IMR-90 (cell line): ENCODE data around the gene THRAP3. TPM values are rescaled to one million over a fixed set of nuclear protein-coding genes. Genes with fewer than 3 reads are reported as not detected.

ENCODE experiments used
- ATAC-seq: fragments of 200-7000 bp; cut with Tn5 transposase; 2 replicates; pipeline ENCODE4 v1.9.1; 2020; ENCODE audit warnings: low read depth, mild to moderate bottlenecking, moderate library complexity
- BruUV-seq: library from RNA; stranded (reverse); fragments of 400-500 nt; replicated peaks from 2 replicates; lab custom pipeline; 2021; lab: Mats Ljungman, UMichigan
- CTCF ChIA-PET: fragments of 300-600 bp; formaldehyde crosslinking; extraction: SDS; loops from one replicate; lab custom pipeline; 2021; ENCODE audit warnings: antibody characterized with exemption; lab: Yijun Ruan, JAX
- POLR2A ChIA-PET: fragments of 300-600 bp; sonication (Branson Sonifier 250); formaldehyde crosslinking; loops from one replicate; lab custom pipeline; 2022; ENCODE audit warnings: antibody characterized with exemption; ENCODE audit not compliant: unreplicated experiment; lab: Charles Lee
- DNase-seq: peaks from one replicate; pipeline ENCODE4 v3.0.0; 2013
- H2AFZ ChIP-seq: replicated peaks from 2 replicates; pipeline ENCODE3; 2013; ENCODE audit warnings: low read length, mild to moderate bottlenecking; ENCODE audit not compliant: poor library complexity
- H2AK5ac ChIP-seq: 2 replicates; pipeline ENCODE4 v1.6.1; 2013; ENCODE audit warnings: low read depth, low read length, inconsistent platforms
- H2AK9ac ChIP-seq: replicated peaks from 2 replicates; pipeline ENCODE3; 2013; ENCODE audit warnings: mild to moderate bottlenecking, low read depth, low read length, moderate library complexity; ENCODE audit not compliant: poor library complexity
- H2BK120ac ChIP-seq: 2 replicates; pipeline ENCODE4 v1.6.1; 2013; ENCODE audit warnings: low read depth, low read length, inconsistent platforms
- H2BK15ac ChIP-seq: 3 replicates; pipeline ENCODE4 v1.6.1; 2013; ENCODE audit warnings: low read depth, low read length, inconsistent platforms
- H2BK20ac ChIP-seq: 2 replicates; pipeline ENCODE4 v1.6.1; 2013; ENCODE audit warnings: low read depth, mild to moderate bottlenecking, inconsistent platforms, low read length, moderate library complexity
- H2BK5ac ChIP-seq: 2 replicates; pipeline ENCODE4 v1.6.1; 2013; ENCODE audit warnings: mild to moderate bottlenecking, low read depth, low read length, inconsistent platforms; ENCODE audit not compliant: poor library complexity, severe bottlenecking
- H3K14ac ChIP-seq: replicated peaks from 2 replicates; pipeline ENCODE4 v1.6.1; 2013; ENCODE audit warnings: low read depth, low read length, inconsistent platforms
- H3K18ac ChIP-seq: 2 replicates; pipeline ENCODE4 v1.6.1; 2013; ENCODE audit warnings: low read depth, low read length, control low read depth
- H3K23ac ChIP-seq: 2 replicates; pipeline ENCODE4 v1.6.1; 2013; ENCODE audit warnings: low read depth, low read length, inconsistent platforms
- H3K27ac ChIP-seq: 2 replicates; pipeline ENCODE4 v1.5.1; 2013; ENCODE audit warnings: mild to moderate bottlenecking, control low read depth, low read length; ENCODE audit not compliant: insufficient read depth
- H3K27me3 ChIP-seq: 2 replicates; pipeline ENCODE4 v1.6.1; 2013; ENCODE audit warnings: low read length; ENCODE audit not compliant: control insufficient read depth, insufficient read depth
- H3K36me3 ChIP-seq: 2 replicates; pipeline ENCODE4 v1.6.1; 2013; ENCODE audit warnings: low read length, mixed read lengths; ENCODE audit not compliant: control insufficient read depth, insufficient read depth
- H3K4ac ChIP-seq: 2 replicates; pipeline ENCODE4 v1.6.1; 2013; ENCODE audit warnings: low read depth, low read length, inconsistent platforms
- H3K4me1 ChIP-seq: 2 replicates; pipeline ENCODE4 v1.6.1; 2013; ENCODE audit warnings: low read length, mixed read lengths; ENCODE audit not compliant: control insufficient read depth, insufficient read depth
- H3K4me2 ChIP-seq: 2 replicates; pipeline ENCODE4 v1.6.1; 2013; ENCODE audit warnings: low read depth, mild to moderate bottlenecking, control low read depth, low read length, moderate library complexity
- H3K4me3 ChIP-seq: 2 replicates; pipeline ENCODE4 v1.5.1; 2013; ENCODE audit warnings: low read depth, mild to moderate bottlenecking, control low read depth, low read length, moderate library complexity; ENCODE audit not compliant: insufficient read depth
- H3K56ac ChIP-seq: 2 replicates; pipeline ENCODE4 v1.6.1; 2013; ENCODE audit warnings: low read length, inconsistent platforms; ENCODE audit not compliant: insufficient read depth; ENCODE audit errors: extremely low read depth
- H3K79me1 ChIP-seq, 2 experiments: 2 replicates each; pipeline ENCODE4 v1.6.1; 2013; ENCODE audit warnings: low read length in 2 of 2, inconsistent platforms in 1 of 2, low read depth in 1 of 2
- H3K9ac ChIP-seq: 2 replicates; pipeline ENCODE4 v1.6.1; 2013; ENCODE audit warnings: low read depth, low read length, control low read depth
- H3K9me1 ChIP-seq: 2 replicates; pipeline ENCODE4 v1.6.1; 2013; ENCODE audit warnings: low read length, inconsistent platforms; ENCODE audit not compliant: insufficient read depth
- H3K9me3 ChIP-seq: 2 replicates; pipeline ENCODE4 v1.6.1; 2013; ENCODE audit warnings: low read length; ENCODE audit not compliant: control insufficient read depth, insufficient read depth
- H4K20me1 ChIP-seq: 2 replicates; pipeline ENCODE4 v1.6.1; 2013; ENCODE audit warnings: low read length, inconsistent platforms; ENCODE audit not compliant: insufficient read depth
- H4K5ac ChIP-seq: 2 replicates; pipeline ENCODE4 v1.6.1; 2013; ENCODE audit warnings: mild to moderate bottlenecking, low read depth, low read length, control low read depth
- H4K8ac ChIP-seq, 2 experiments: 2 replicates each; pipeline ENCODE4 v1.6.1; 2013; ENCODE audit warnings: low read depth in 2 of 2, low read length in 2 of 2, control low read depth in 1 of 2, inconsistent platforms in 1 of 2
- H4K91ac ChIP-seq: 2 replicates; pipeline ENCODE4 v1.6.1; 2013; ENCODE audit warnings: low read depth, low read length, inconsistent platforms; ENCODE audit not compliant: insufficient read depth
- SMC3 ChIP-seq: fragments of 150-350 bp; IDR thresholded peaks from 2 replicates; pipeline ENCODE4 v1.6.1; 2016; ENCODE audit warnings: low read depth, mild to moderate bottlenecking, antibody characterized with exemption, low read length, moderate library complexity
- WGBS, 2 experiments: methylation state at CpG; one replicate each; pipeline versions ENCODE4 v1.1.5 to v1.1.7; 2013; ENCODE audit warnings: missing lambda C conversion rate in 2 of 2; ENCODE audit not compliant: insufficient read length in 1 of 2; ENCODE audit errors: extremely low coverage in 2 of 2; 5-methylcytosine and 5-hydroxymethylcytosine counted together
- dilution Hi-C: fragments of 300-500 bp; cut with HindIII; formaldehyde crosslinking; loops from one replicate; pipeline ENCODE4 v1.14.3; 2018; ENCODE audit warnings: low sequenced_read_pairs; ENCODE audit not compliant: unreplicated experiment
- in situ Hi-C: fragments of 300-500 bp; cut with MboI; formaldehyde crosslinking; loops from 3 replicates; pipeline ENCODE4 v1.14.3; 2019; ENCODE audit warnings: low sequenced_read_pairs, inconsistent platforms, mixed read lengths
- intact Hi-C: fragments of 100-400 bp; cut with micrococcal nuclease; formaldehyde crosslinking; loops from 2 replicates; pipeline ENCODE4 v1.10.0; 2022
- polyA plus RNA-seq, 3 experiments: library from polyadenylated mRNA; depleted of rRNA; stranded (reverse); fragments of >200 nt; gene quantifications; 2 replicates each; pipeline ENCODE4 v1.2.3, GENCODE V29; 2012; ENCODE audit warnings: low replicate concordance in 1 of 3
- total RNA-seq: library from RNA; depleted of rRNA; stranded (reverse); fragments of >200 nt; gene quantifications from 2 replicates; pipeline ENCODE4 v1.2.3, GENCODE V29; 2012

Gene THRAP3
- total and polyA plus RNA-seq, 2 of the 4 experiments (the other 2 are of a cell fraction): 60.6 to 66.5 TPM

- 90% methylated on average over 2 of the region's 7 CpGs; no CpG with 5 or more reads in 1 of the 2 experiments for WGBS, 2 experiments
- Histone ChIP-seq H3K36me3 (peaks cover 37% of the 10 kb centered on the region), H3K4me1 (peaks cover 8% of the 10 kb centered on the region), H3K4ac (no peak overlapping the region), H2BK120ac (no peak overlapping the region), H4K5ac (no peak overlapping the region), H4K8ac (no peak overlapping the region), H4K91ac (no peak overlapping the region), H3K56ac (no peak overlapping the region), H3K4me3 (no peak overlapping the region), H3K9ac (no peak overlapping the region), H2BK15ac (no peak overlapping the region), H4K20me1 (peaks cover 17% of the 10 kb centered on the region; the same call in 1 of the 2 replicates), H2BK5ac (no peak overlapping the region), H3K14ac (no peak overlapping the region), H3K23ac (no peak overlapping the region), H3K27ac (no peak overlapping the region), H3K18ac (no peak overlapping the region), H2AK9ac (no peak overlapping the region), H2AK5ac (no peak overlapping the region), H3K9me1 (peaks cover 14% of the 10 kb centered on the region), H2BK20ac (no peak overlapping the region), H3K9me3 (no peaks in the 10 kb centered on the region), H2AFZ (no peak overlapping the region), H3K79me1 (peaks cover 22 to 68% of the 10 kb centered on the region in 2 experiments; a peak in 3 of 4 replicates), H3K4me2 (no peak overlapping the region), H3K27me3 (no peaks in the 10 kb centered on the region)
- ATAC-seq: no peak
- intact Hi-C loops (no loop called here), in situ Hi-C loops (no loop called here), dilution Hi-C loops (no loop called here)
- CTCF ChIA-PET: no interaction called here
- POLR2A ChIA-PET: no interaction called here
- TSS peak; percentile 90 for BruUV-seq
- DNase-seq: no peak
- TF ChIP-seq SMC3: no peak
Measured at GRCh38 chr1:36304521-36304920, 80.3 kb downstream of the THRAP3 start.
